ENCODE results near the gene NATD1.

Gene NATD1

GRCh38 chr17:21239680-21240368 is 13.4 kb downstream of the NATD1 start:
- Histone ChIP-seq H3K4me2 (ENCODE audit: insufficient read depth, low read length) (no peak overlapping the region), H3K36me3 (ENCODE audit: insufficient read depth, low read length) (no peaks in the 10 kb centered on the region), H3K4me3 (ENCODE audit: low read depth in 1 of 2, low read length in 2 of 2) (no peak overlapping the region), H3K27ac (ENCODE audit: low read length) (no peak overlapping the region), H3K79me2 (ENCODE audit: insufficient read depth, low read length) (no peaks in the 10 kb centered on the region), H3K9ac (ENCODE audit: low read depth, low read length) (no peak overlapping the region), H4K20me1 (ENCODE audit: insufficient read depth, low read length) (peaks cover 13% of the 10 kb centered on the region), H2AFZ (ENCODE audit: low read depth, low read length) (no peak overlapping the region), H3K4me1 (ENCODE audit: insufficient read depth, low read length) (no peaks in the 10 kb centered on the region), H3K27me3 (ENCODE audit: insufficient read depth, low read length, poor library complexity) (no peaks in the 10 kb centered on the region), H3K9me3 (ENCODE audit: insufficient read depth, low read length, severe bottlenecking) (no peaks in the 10 kb centered on the region)
- TF ChIP-seq EZH2 (IDR thresholded peaks at IDR 0.05; ENCODE audit: borderline replicate concordance, low read depth, low read length, severe bottlenecking) (no peak), CTCF (IDR thresholded peaks at IDR 0.05; ENCODE audit: borderline replicate concordance, extremely low read depth, low read length, poor library complexity, severe bottlenecking) (peak; percentile 59)
- DNase-seq = peak; percentile 24
- peak; percentile 70 for ATAC-seq (ENCODE audit: insufficient read depth, low read depth)

- no peaks in the 10 kb centered on the region for H3K4me1 ChIP-seq (ENCODE audit: insufficient read depth, low read length)
- peaks cover 6% of the 10 kb centered on the region; the same call in 1 of the 2 replicates for H4K20me1 ChIP-seq (ENCODE audit: insufficient read depth, low read length)
- TF ChIP-seq EZH2 (IDR thresholded peaks at IDR 0.05; ENCODE audit: borderline replicate concordance, low read depth, low read length, severe bottlenecking) = no peak
- TF ChIP-seq CTCF (IDR thresholded peaks at IDR 0.05; ENCODE audit: borderline replicate concordance, extremely low read depth, low read length, poor library complexity, severe bottlenecking) = no peak
- H3K9me3 ChIP-seq (ENCODE audit: insufficient read depth, low read length, severe bottlenecking) = no peaks in the 10 kb centered on the region
- H3K27ac ChIP-seq (ENCODE audit: low read length) = no peak overlapping the region
- no peak for DNase-seq
- no peak overlapping the region for H3K4me3 ChIP-seq (ENCODE audit: low read depth in 1 of 2, low read length in 2 of 2)
- H3K4me2 ChIP-seq (ENCODE audit: insufficient read depth, low read length) = no peak overlapping the region
- ATAC-seq (ENCODE audit: insufficient read depth, low read depth) = no peak
- no peaks in the 10 kb centered on the region for H3K27me3 ChIP-seq (ENCODE audit: insufficient read depth, low read length, poor library complexity)
- no peaks in the 10 kb centered on the region for H3K79me2 ChIP-seq (ENCODE audit: insufficient read depth, low read length)
- peaks cover 4% of the 10 kb centered on the region; the same call in 1 of the 2 replicates for H3K36me3 ChIP-seq (ENCODE audit: insufficient read depth, low read length)
- H3K9ac ChIP-seq (ENCODE audit: low read depth, low read length) = no peak overlapping the region
- no peak overlapping the region for H2AFZ ChIP-seq (ENCODE audit: low read depth, low read length)
These were observed 17.3 kb downstream of the NATD1 start for GRCh38 chr17:21235921-21236320.

- no peaks in the 10 kb centered on the region for H3K79me2 ChIP-seq (ENCODE audit: insufficient read depth, low read length)
- no peak overlapping the region for H3K9ac ChIP-seq (ENCODE audit: low read depth, low read length)
- no peak overlapping the region for H3K4me3 ChIP-seq (ENCODE audit: low read depth in 1 of 2, low read length in 2 of 2)
- DNase-seq (no peak), ATAC-seq (ENCODE audit: insufficient read depth, low read depth) (no peak)
- H3K27ac ChIP-seq (ENCODE audit: low read length) = no peak overlapping the region
- no peaks in the 10 kb centered on the region for H3K27me3 ChIP-seq (ENCODE audit: insufficient read depth, low read length, poor library complexity)
- H2AFZ ChIP-seq (ENCODE audit: low read depth, low read length) = no peak overlapping the region
- H3K4me2 ChIP-seq (ENCODE audit: insufficient read depth, low read length) = no peak overlapping the region
- H4K20me1 ChIP-seq (ENCODE audit: insufficient read depth, low read length) = peaks cover 8% of the 10 kb centered on the region; the same call in 1 of the 2 replicates
- no peak for TF ChIP-seq CTCF (IDR thresholded peaks at IDR 0.05; ENCODE audit: borderline replicate concordance, extremely low read depth, low read length, poor library complexity, severe bottlenecking)
- TF ChIP-seq EZH2 (IDR thresholded peaks at IDR 0.05; ENCODE audit: borderline replicate concordance, low read depth, low read length, severe bottlenecking) = no peak
- peaks cover 8% of the 10 kb centered on the region; the same call in 1 of the 2 replicates for H3K36me3 ChIP-seq (ENCODE audit: insufficient read depth, low read length)
- no peaks in the 10 kb centered on the region for H3K4me1 ChIP-seq (ENCODE audit: insufficient read depth, low read length)
- no peaks in the 10 kb centered on the region for H3K9me3 ChIP-seq (ENCODE audit: insufficient read depth, low read length, severe bottlenecking)
These were observed 19.4 kb downstream of the NATD1 start for GRCh38 chr17:21233581-21234347.
